IPS-18c (cell line): Measurements from ENCODE around the gene NXF3.
"Not testable (repeated sequence)": the region's sequence is repeated elsewhere in the genome, so short reads cannot be mapped to it uniquely, and the experiment has no call there.

Experiments
- H3K4me3 ChIP-seq: 2 replicates; pipeline ENCODE4 v1.7.0; 2013; ENCODE audit warnings: low read depth, mild to moderate bottlenecking, low read length, moderate library complexity; ENCODE audit not compliant: insufficient read depth
- H3K9me3 ChIP-seq: one replicate; pipeline ENCODE4 v1.6.1; 2013; ENCODE audit warnings: mild to moderate bottlenecking, low read length, moderate library complexity; ENCODE audit not compliant: control insufficient read depth, insufficient read depth

Gene NXF3

DNA sequence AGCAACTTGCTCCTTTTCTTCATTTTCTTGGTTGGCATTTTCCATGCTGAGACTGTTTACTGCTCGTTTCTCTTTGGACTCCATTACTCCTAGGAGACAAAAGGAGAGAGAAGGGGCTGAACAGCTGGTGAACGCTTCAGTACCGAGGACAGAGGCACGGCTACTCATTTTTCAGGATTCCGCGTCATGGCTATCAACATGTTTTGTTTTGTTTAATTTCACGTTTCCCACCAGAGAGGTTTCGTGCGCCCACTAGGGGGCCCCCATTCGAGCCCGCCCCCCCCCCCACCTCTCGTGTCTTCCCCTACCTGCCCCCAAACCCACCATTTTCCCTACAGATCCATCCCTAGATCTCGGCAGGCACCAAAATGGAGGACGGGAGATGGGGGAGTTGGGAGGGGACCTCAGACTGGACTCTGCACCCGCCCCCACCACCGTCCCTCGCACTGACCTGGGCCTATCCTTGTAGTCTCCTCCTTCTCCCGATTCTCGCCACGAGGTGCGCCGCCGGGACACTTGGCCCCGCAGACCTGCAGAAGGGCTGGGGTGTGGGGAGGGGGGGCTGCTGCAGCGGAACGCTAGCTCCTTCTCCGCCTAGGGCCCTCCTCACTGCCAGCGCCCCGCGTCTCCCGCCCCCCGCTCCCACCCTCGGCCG is 29.6 kb downstream of the NXF3 start:
- Histone ChIP-seq H3K9me3 (peaks cover 2% of the 10 kb centered on the region), H3K4me3 (peak overlapping the region; percentile 70)

DNA sequence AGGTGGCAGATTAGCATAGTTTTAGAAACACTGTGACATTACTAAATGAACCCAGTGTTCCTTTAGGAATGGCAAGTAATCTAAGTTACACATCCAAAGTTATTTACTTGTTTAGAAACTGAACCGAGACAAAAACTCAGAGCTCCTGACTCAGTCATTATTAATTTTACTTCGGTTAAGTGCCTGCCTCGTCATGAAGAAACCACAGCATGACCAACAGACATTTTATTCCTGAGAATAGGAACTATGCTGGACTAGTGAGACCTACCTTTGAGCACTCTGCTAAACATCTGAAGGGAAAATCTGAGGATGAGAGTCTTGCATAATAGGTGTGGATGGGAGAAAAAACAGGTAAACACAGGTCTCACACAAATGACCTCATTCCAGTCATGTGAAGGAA is 31.5 kb downstream of the NXF3 start:
- no peak overlapping the region for H3K4me3 ChIP-seq
- H3K9me3 ChIP-seq, result no peaks in the 10 kb centered on the region

DNA sequence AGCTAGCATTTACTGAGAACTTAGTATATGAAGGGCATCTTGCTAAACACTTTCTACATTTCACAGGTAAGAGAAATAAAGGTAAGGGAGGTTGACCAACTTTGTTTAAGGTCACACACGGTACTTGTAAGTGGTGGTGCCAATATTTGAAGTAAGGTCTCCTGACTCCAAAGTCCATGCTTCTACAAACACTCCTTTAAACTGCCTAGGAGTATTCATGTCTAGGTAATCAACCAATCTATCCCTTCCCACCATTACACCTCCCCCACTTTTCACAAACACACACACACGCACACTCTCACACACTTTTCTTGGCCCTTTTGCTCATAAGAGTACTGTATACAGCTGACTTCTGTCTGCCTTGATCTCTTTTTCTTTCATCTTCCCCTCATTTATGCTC is 36.0 kb downstream of the NXF3 start:
- no peaks in the 10 kb centered on the region for H3K9me3 ChIP-seq
- H3K4me3 ChIP-seq, result no peak overlapping the region

GRCh38 chrX:103052625-103053024 is 40.3 kb downstream of the NXF3 start:
- no peaks in the 10 kb centered on the region for H3K9me3 ChIP-seq
- H3K4me3 ChIP-seq, result no peak overlapping the region

DNA sequence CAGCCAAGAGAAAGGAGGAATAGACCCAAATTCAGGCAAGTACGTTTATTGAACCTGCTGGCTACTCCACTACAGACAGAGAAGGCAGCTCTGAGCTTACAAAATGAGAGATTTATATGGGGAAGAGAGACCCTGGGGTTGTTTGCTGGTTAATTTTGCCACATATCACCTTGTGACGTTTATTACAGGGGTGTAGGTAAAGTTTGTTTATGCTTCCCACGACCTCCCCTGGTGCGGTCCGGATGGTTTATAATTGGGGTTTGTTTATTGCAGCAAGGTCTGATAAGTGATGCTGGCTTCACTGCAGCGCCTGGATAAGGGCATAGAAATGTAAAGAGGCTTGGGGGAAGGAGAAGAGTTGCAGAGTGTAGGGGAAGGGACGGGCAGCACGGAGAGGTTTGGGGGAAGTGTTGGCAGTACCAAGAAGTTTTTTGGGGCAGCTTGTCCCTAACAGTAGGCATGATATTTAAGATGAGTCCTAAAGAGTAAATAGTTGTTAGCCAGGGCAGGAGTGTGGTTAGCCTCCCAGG is 41.6 kb downstream of the NXF3 start:
- Histone ChIP-seq H3K9me3 (no peaks in the 10 kb centered on the region), H3K4me3 (no peak overlapping the region; the same call in 1 of the 2 replicates)

GRCh38 chrX:103033371-103033770 is 59.6 kb downstream of the NXF3 start:
- not testable (repeated sequence) for H3K4me3 ChIP-seq

More at GRCh38 chrX:103033371-103033770, 59.6 kb downstream of the NXF3 start:
- H3K9me3 ChIP-seq, result not testable (repeated sequence)
